Hematopoietic multipotent progenitor cell treated with erythropoietin and hydrocortisone succinate and interleukin-3 and kit ligand, for 8 days (in vitro differentiated cells): Measurements from ENCODE around the gene ARFGEF3.

Source experiments
- DNase-seq: peaks from one replicate; pipeline ENCODE4 v3.0.0-alpha.2; 2015

Gene ARFGEF3

GRCh38 chr6:138242987-138243592, 81.4 kb downstream of the ARFGEF3 start:
- no peak for DNase-seq

GRCh38 chr6:138245751-138246150, 84.0 kb downstream of the ARFGEF3 start:
- DNase-seq, result no peak

- no peak for DNase-seq
Measured at GRCh38 chr6:138246650-138247440, 85.1 kb downstream of the ARFGEF3 start.

GRCh38 chr6:138248011-138248410, 86.3 kb downstream of the ARFGEF3 start:
- no peak for DNase-seq

- no peak for DNase-seq
Measured at GRCh38 chr6:138248878-138249277, 87.1 kb downstream of the ARFGEF3 start.

GRCh38 chr6:138250053-138250452, 88.3 kb downstream of the ARFGEF3 start:
- DNase-seq, result no peak

GRCh38 chr6:138250513-138251247, 88.9 kb downstream of the ARFGEF3 start:
- no peak for DNase-seq

GRCh38 chr6:138253731-138254130, 92.0 kb downstream of the ARFGEF3 start:
- no peak for DNase-seq

- no peak for DNase-seq
Measured at GRCh38 chr6:138255443-138255842, 93.7 kb downstream of the ARFGEF3 start.

GRCh38 chr6:138257638-138258040, 95.9 kb downstream of the ARFGEF3 start:
- no peak for DNase-seq

- DNase-seq, result no peak
Measured at GRCh38 chr6:138258197-138258596, 96.5 kb downstream of the ARFGEF3 start.

- DNase-seq, result no peak
Measured at GRCh38 chr6:138258991-138259390, 97.3 kb downstream of the ARFGEF3 start.

GRCh38 chr6:138261116-138261780, 99.5 kb downstream of the ARFGEF3 start:
- no peak for DNase-seq

GRCh38 chr6:138263963-138264362, 102.2 kb downstream of the ARFGEF3 start:
- DNase-seq, result no peak

- no peak for DNase-seq
Measured at GRCh38 chr6:138264372-138264880, 102.7 kb downstream of the ARFGEF3 start.

GRCh38 chr6:138266095-138266494, 104.4 kb downstream of the ARFGEF3 start:
- DNase-seq, result no peak

- no peak for DNase-seq
Measured at GRCh38 chr6:138267971-138268895, 106.5 kb downstream of the ARFGEF3 start.

- no peak for DNase-seq
Measured at GRCh38 chr6:138271451-138271850, 109.7 kb downstream of the ARFGEF3 start.

- no peak for DNase-seq
Measured at GRCh38 chr6:138272533-138273315, 111.0 kb downstream of the ARFGEF3 start.

GRCh38 chr6:138275976-138276375, 114.2 kb downstream of the ARFGEF3 start:
- no peak for DNase-seq

GRCh38 chr6:138277835-138278234, 116.1 kb downstream of the ARFGEF3 start:
- DNase-seq, result no peak
